Suppressor macrophage treated with lipopolysaccharide for 1 hour (primary cell): ENCODE measurements around the gene BMX.

Experiments
- DNase-seq, 3 donors: peaks; one replicate each; pipeline ENCODE4 v3.0.0-alpha.2; 2020 to 2022

The BMX gene

GRCh38 chrX:15500497-15500966 is at the start of gene BMX:
Gene BMX, plus strand, starts transcription at chrX:15500807. Its CDS starts 7,547 bp downstream, at chrX:15508354.
- peak; percentile 2 to 18 (median 9) for DNase-seq

DNA sequence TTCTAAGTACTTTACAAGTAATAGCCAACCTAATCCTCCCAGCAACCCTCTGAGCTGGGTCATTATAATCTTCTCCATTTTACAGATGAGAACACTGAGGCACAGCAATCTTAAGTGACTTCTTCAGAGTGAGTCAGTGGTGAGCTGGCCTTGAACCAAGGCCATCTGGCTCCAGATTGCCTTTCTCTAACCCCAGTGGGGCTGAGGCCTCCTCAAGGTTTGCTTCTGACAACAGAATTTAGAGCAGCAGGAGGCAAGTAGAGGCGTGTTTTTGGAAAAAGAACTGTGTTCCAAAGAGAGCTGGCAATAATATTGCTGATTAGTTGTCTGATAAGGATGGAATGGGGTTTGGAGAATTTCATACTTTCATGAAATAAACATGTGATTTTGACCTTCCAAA is 48.7 kb upstream of the BMX start:
- no peak for DNase-seq

- DNase-seq = no peak
Observed at GRCh38 chrX:15464704-15465103, 35.9 kb upstream of the BMX start.

DNA sequence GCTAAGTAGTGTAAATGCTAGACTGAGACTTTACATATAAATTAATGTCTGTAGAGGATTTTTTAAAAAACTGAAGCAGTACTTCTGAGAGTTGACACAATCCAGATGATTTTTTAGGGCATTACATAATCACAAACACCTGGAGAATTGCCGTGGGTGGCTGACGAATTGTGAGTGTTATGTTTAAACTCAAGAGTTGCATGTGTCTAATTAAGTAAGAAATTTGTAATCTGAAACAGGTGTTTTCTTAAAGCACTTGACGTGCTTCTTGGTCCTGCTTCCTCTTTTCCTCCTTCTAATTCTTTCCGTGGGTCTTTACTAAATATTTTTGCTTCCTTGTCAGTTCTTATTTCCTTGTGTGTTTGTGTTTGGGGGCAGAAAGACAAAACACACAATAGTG is 35.3 kb upstream of the BMX start:
- DNase-seq = no peak

GRCh38 chrX:15465896-15466651 is 34.5 kb upstream of the BMX start:
- DNase-seq = no peak

- DNase-seq = peak; percentile 45 to 65 (median 62)
Observed at GRCh38 chrX:15468036-15468435, 32.6 kb upstream of the BMX start.

DNA sequence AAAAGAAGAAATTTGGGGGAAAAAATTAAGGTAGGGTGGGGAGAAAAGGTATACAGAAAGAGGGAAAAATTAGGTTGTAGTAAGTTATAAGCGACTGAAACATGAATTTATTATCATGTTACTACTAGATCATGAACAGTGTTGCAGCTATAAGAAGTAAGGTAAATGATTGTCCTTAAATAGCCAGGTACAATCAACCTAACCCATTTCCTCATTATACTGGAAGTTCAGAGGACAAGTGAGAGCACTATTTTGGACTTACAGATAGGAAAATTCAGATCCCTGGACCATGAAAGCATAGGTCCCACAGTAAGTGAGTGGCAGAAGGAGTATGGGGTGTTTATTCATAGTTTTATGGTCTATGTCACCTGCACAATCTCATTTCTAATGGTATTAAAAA is 31.0 kb upstream of the BMX start:
- no peak for DNase-seq

DNA sequence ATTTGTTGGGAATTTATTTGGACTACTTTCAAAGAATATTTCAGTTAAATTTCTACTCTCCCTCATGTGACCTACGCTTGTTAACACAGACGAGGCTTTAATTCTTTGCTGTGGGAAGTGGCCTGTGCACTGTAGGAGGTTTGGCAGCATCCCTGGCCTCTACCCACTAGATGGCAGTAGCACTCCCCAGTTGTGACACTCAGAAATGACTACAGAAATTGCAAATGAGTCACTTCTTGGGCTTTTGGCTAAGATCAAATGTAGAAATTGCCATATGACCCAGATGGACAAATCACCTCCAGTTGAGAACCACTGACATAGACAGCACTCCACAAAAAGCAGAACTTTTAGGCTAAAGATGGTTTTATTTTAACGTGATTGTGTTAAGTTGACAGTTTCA is 29.6 kb upstream of the BMX start:
- DNase-seq = peak; percentile 69 to 90 (median 74)

GRCh38 chrX:15472531-15472930 is 28.1 kb upstream of the BMX start:
- no peak for DNase-seq

DNA sequence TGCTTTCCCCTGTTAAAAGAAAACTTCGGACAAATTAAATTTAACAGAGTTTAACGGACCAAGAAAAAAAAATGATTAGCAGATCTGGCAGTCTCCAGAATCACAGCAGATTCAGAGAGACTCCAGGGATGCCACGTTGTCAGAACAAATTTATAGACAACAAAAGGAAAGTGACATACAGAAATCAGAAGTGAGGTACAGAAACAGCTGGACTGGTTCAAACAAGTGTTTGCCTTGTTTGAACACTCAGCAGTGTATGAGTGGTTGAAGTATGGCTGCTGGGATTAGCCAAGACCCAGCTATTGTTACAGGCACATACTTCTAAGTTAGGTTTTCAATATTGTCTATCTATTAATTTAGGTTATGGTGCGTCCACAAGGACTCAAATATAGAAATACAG is 26.6 kb upstream of the BMX start:
- no peak for DNase-seq

DNA sequence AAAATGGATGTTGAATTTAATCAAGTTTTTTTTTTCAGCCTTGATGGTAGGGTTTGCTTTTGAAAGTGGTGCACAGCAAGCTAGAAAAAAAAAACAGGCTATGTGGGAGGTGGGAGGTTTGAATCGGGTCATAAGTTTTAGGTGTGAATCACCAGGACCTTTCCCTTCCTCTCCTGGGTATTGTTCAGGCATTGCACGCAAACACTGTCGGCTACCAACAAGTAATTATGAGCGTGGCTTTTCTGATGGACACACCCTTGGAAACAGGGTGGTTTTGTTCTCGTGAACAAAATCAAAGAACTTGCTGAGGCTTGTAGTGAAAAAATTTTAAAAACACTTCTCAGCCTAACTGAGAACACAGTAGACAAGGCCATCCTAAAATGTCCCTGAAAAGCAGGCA is 25.6 kb upstream of the BMX start:
- no peak for DNase-seq

- no peak for DNase-seq
Observed at GRCh38 chrX:15475486-15475885, 25.1 kb upstream of the BMX start.

GRCh38 chrX:15483891-15484290 is 16.7 kb upstream of the BMX start:
- DNase-seq = no peak

GRCh38 chrX:15492469-15492868 is 8.1 kb upstream of the BMX start:
- DNase-seq = no peak

- peak; percentile 86 to 92 (median 86) for DNase-seq
Observed at GRCh38 chrX:15493118-15493962, 7.3 kb upstream of the BMX start, which contains the start of gene PIR. Gene PIR, minus strand, starts transcription at chrX:15493333. Its CDS starts 2,076 bp downstream, at chrX:15491257.

DNA sequence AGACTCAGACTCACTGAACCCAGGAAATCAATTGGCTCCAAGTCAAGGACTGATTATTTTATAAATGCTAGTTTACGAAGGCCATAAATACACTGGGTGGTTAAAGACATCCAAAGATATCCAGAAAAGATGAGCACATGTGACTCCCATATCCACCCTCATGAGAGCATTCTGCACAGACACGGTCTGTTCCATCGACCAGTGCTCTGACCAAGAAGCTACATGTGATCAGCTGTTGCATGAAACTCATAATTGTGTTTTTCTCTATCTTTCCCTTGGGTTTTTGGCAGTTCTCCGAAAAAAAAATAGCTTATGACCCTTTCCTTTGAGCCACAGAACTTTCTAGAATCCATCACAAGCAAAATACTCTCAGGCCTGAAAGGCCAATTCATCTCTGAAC is 4.8 kb upstream of the BMX start:
- no peak for DNase-seq

DNA sequence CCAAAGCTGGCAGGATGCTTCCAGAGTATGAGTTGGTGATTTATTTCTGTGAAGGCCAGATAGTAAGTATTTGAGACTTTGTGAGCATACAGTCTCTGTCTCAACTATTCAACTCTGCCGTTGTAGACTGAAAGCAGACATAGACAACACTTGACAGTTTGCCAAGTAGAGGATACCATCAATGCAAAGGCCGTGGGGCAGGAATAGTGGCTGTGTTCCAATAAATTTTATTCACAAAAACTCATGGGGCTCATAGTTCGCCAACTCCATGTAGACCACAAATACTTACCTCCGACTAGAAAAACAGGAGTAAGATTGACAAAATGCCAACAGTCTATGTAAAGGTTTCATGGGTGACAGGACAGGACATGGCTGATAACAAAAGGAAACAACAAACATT is 3.8 kb upstream of the BMX start:
- no peak for DNase-seq

- peak; percentile 53 to 66 (median 59) for DNase-seq
Observed at GRCh38 chrX:15497865-15498264, 2.7 kb upstream of the BMX start.

DNA sequence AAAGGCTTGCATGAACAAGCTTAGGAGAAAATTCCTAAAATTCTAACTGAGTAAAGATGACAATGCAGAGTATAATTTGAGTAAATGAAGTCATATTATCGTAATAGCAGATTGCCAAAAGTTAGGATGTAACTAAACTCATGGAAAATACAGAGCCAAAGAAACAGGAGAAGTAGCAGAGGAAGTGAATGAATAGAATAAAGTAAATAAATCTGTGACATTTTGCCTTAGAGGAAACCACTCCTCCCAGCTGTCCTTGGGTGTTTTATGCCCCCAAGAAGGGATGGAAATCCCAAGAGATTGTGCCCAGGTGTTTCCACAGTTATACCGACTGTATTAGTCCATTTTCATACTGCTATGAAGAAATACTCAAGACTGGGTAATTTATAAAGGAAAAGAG is 1.9 kb upstream of the BMX start:
- no peak for DNase-seq

DNA sequence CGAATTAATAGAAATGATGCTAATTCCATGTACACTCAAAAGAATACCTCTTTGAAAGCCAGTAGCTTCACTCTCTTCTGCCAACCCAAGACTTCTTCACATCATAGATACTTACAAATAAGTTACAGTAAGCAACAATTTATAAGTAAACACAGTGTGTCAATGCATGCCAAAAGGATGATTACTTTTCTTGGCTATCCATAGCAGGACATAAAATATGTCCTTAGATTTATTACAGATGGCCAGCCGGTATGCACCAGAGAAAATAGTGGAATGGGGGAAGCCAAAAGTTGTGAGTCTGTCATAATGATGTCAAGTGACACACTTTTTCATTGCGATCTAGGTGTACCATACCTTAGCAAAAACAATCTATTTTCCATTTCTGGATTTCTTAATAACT is 631 bp upstream of the BMX start:
- DNase-seq = no peak

DNA sequence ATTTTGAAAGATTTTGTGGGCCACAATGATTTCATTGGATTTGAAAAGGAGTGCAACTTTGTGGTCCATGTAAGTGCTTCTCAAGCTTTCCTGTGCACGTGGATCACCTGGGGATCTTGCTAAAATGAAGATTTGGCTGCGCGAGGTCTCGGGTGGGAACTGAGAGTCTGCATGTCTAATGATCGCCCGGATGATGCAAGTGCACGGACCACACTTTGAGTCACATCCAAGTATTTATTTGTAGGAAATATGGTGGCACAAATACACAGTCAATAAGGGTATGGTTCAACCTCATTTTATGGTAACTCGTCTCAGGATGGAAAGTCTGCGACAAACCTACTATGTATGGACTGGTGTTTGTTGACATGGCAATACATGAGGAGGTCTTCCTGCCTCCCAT is 899 bp downstream of the BMX start:
- no peak for DNase-seq

- no peak for DNase-seq
Observed at GRCh38 chrX:15504661-15505060, 4.1 kb downstream of the BMX start.

- no peak for DNase-seq
Observed at GRCh38 chrX:15505101-15505500, 4.5 kb downstream of the BMX start.

DNA sequence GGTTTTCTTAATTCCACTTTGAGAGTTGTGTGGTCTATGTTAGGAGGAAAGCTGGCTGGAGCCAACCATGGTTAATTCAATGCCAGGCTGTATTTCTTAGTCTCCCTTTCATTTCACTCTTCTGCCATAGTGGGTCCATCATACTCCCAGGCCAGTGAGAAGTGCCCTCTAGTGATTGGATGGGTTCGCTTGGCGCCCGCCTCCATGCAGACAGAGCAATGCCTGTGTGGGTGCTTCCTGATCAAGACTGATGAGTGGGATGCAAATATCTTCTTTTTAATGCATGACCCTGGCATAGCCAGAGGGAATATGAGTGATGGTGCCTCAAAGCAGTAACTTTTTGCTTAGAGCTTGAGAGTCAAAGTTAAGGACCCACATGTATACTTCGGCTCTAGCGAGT is 6.4 kb downstream of the BMX start:
- no peak for DNase-seq
